ENCODE data around the gene CCDC112. TPM values are rescaled to one million over a fixed set of nuclear protein-coding genes. Genes with fewer than 3 reads are reported as not detected.
"Not testable (repeated sequence)": the region's sequence is repeated elsewhere in the genome, so short reads cannot be mapped to it uniquely, and the experiment has no call there.

CCDC112 gene
- polyA plus RNA-seq (2013, experiment 1 of 2; ENCODE audit: insufficient read length), result 7.0 TPM
- polyA plus RNA-seq (2013, experiment 2 of 2; ENCODE audit: insufficient read length), result 11.0 TPM

GRCh38 chr5:115296124-115297022, at the start of gene CCDC112:
Gene CCDC112, minus strand, starts transcription at chr5:115296654. Its CDS starts 111 bp downstream, at chr5:115296543.
- peak; percentile 74 for DNase-seq

GRCh38 chr5:115345344-115345743, 48.9 kb upstream of the CCDC112 start:
- DNase-seq, result no peak

GRCh38 chr5:115343855-115344254, 47.4 kb upstream of the CCDC112 start:
- DNase-seq, result peak; percentile 70

GRCh38 chr5:115342590-115343377, 46.3 kb upstream of the CCDC112 start:
- no peak for DNase-seq

- no peak for DNase-seq
These were observed 45.3 kb upstream of the CCDC112 start for GRCh38 chr5:115341745-115342144.

- no peak for DNase-seq
These were observed 42.4 kb upstream of the CCDC112 start for GRCh38 chr5:115338851-115339250.

GRCh38 chr5:115337882-115338281, 41.4 kb upstream of the CCDC112 start:
- DNase-seq, result no peak

GRCh38 chr5:115336964-115337363, 40.5 kb upstream of the CCDC112 start:
- DNase-seq, result no peak

GRCh38 chr5:115336201-115336720, 39.8 kb upstream of the CCDC112 start:
- DNase-seq, result no peak

- no peak for DNase-seq
These were observed 38.8 kb upstream of the CCDC112 start for GRCh38 chr5:115335301-115335700.

- DNase-seq, result peak; percentile 43
These were observed 36.7 kb upstream of the CCDC112 start for GRCh38 chr5:115333164-115333563.

- DNase-seq, result no peak
These were observed 34.4 kb upstream of the CCDC112 start for GRCh38 chr5:115330830-115331229.

GRCh38 chr5:115329475-115329874, 33.0 kb upstream of the CCDC112 start:
- no peak for DNase-seq

- not testable (repeated sequence) for DNase-seq
These were observed 32.3 kb upstream of the CCDC112 start for GRCh38 chr5:115328617-115329274.

- DNase-seq, result no peak
These were observed 29.0 kb upstream of the CCDC112 start for GRCh38 chr5:115325296-115325959.

- peak; percentile 28 for DNase-seq
These were observed 27.6 kb upstream of the CCDC112 start for GRCh38 chr5:115324021-115324420.

- DNase-seq, result no peak
These were observed 26.3 kb upstream of the CCDC112 start for GRCh38 chr5:115322729-115323128.

GRCh38 chr5:115321309-115321708, 24.9 kb upstream of the CCDC112 start:
- DNase-seq, result no peak

- no peak for DNase-seq
These were observed 24.1 kb upstream of the CCDC112 start for GRCh38 chr5:115320515-115320914.

GRCh38 chr5:115320006-115320405, 23.6 kb upstream of the CCDC112 start:
- DNase-seq, result no peak

- DNase-seq, result no peak
These were observed 22.6 kb upstream of the CCDC112 start for GRCh38 chr5:115319007-115319406.

GRCh38 chr5:115317736-115318135, 21.3 kb upstream of the CCDC112 start:
- DNase-seq, result no peak
